Measurements from ENCODE around the gene C1QL1.

Gene C1QL1

DNA sequence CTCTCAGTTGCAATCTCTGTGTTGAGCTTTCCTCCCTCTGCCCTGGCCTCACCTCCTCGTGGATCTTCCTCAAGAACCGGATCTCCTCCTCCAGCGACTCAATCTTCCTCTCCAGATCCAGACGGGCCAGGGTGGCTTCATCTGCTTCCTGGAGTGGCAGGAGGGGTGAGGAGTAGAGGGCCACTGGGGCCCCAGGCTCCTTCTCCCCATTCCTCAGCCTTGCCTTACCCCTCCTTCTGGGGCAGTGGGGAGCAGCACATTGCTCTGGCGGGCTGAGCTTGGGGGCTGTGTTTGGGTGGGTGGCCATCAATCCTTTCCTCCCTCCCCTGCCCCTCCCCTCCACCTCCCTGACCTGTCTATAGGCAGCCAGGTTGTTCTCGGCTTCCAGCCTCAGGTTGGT is 54.4 kb downstream of the C1QL1 start:
- in situ Hi-C loops (cut with MboI; ENCODE audit: low pct_unique_long_range_greater_than_20kb, low sequenced_read_pairs, unreplicated experiment) = no loop called here
- TF ChIP-seq, protein P1, sequence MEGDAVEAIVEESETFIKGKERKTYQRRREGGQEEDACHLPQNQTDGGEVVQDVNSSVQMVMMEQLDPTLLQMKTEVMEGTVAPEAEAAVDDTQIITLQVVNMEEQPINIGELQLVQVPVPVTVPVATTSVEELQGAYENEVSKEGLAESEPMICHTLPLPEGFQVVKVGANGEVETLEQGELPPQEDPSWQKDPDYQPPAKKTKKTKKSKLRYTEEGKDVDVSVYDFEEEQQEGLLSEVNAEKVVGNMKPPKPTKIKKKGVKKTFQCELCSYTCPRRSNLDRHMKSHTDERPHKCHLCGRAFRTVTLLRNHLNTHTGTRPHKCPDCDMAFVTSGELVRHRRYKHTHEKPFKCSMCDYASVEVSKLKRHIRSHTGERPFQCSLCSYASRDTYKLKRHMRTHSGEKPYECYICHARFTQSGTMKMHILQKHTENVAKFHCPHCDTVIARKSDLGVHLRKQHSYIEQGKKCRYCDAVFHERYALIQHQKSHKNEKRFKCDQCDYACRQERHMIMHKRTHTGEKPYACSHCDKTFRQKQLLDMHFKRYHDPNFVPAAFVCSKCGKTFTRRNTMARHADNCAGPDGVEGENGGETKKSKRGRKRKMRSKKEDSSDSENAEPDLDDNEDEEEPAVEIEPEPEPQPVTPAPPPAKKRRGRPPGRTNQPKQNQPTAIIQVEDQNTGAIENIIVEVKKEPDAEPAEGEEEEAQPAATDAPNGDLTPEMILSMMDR (IDR thresholded peaks at IDR 0.05; ENCODE audit: extremely low read depth, insufficient read depth, missing control alignments) = no peak
- DNase-seq (ENCODE audit: low spot score) = no peak

DNA sequence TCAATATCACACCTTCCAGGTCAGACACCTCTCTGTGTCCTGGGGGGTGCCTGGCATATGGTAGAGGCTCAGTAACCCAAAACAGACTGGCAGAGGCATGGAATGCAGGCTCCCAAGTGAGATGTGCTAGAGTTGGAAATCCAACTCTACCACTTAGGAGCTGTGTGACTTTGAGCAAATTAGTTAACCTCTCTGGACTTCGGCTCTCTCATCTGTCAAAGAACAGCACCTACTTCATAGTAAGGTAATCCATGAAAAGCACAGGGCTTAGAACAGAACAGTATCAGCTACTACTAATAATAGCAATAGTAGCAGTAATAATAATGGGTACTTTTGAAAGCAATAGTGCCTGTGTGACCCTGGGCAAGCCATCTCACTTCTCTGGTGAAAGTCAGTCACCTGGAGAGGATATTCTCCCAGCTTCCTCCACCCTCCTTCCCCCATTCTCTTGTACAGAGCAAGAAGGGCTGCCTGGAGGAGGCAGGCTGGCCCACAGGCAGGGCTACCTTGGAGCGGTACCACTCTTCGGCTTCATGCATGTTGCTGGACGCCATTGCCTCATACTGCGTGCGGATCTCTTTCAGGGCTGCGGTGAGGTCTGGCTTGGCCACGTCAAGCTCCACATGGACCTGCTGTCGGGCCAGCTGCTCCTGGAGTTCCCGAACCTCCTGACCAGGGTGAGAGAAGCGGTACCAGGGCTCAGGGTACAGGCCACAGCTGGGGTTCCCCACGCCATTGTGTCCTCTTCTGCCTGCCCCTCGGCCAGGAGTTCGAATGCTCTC is 55.1 kb downstream of the C1QL1 start:
- in situ Hi-C loops (cut with MboI; ENCODE audit: low pct_unique_long_range_greater_than_20kb, low sequenced_read_pairs, unreplicated experiment) = no loop called here
- DNase-seq (ENCODE audit: low spot score) = peak; percentile 24
- TF ChIP-seq, protein P1 (IDR thresholded peaks at IDR 0.05; ENCODE audit: extremely low read depth, insufficient read depth, missing control alignments) = no peak

DNA sequence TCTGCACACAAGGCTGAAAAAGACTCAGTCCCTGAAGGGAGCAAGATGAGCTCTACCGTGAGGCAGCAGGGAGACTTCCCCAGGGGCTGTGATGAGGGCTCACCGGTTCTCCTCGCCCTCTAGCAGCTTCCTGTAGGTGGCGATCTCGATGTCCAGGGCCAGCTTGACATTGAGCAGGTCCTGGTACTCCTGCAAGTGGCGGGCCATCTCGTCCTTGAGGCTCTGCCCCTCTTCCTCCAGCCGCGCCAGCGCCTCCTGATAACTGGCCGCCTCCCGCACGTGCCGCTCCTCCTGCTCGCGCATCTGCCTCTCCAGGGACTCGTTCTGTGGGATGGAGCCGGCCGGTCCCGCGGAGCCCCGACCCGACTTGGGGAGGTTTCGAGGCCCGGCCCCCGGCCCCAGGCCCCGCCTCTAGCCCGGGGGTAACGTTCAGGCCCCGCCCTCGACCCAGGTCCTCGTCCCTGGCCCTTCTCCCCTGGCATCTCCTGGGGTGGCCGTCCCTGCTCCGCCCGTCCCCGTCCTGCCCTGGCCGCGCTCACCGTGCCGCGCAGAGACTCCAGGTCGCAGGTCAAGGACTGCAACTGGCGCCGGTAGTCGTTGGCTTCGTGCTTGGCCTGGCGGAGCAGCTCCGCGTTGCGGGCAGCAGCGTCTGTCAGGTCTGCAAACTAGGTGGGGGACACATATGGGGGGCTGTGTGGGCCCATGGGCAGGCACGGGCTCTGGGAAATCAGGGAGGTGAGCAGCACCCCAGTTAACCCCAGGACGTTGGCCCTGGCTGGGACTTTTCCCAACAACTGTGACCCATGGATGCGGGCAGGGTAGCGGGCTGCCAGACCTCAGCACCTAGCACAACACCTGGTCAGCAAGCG is 56.7 kb downstream of the C1QL1 start:
- in situ Hi-C loops (cut with MboI; ENCODE audit: low pct_unique_long_range_greater_than_20kb, low sequenced_read_pairs, unreplicated experiment) = no loop called here
- DNase-seq (ENCODE audit: low spot score) = peak; percentile 70
- TF ChIP-seq, protein P1 (IDR thresholded peaks at IDR 0.05; ENCODE audit: extremely low read depth, insufficient read depth, missing control alignments) = peak; percentile 57

DNA sequence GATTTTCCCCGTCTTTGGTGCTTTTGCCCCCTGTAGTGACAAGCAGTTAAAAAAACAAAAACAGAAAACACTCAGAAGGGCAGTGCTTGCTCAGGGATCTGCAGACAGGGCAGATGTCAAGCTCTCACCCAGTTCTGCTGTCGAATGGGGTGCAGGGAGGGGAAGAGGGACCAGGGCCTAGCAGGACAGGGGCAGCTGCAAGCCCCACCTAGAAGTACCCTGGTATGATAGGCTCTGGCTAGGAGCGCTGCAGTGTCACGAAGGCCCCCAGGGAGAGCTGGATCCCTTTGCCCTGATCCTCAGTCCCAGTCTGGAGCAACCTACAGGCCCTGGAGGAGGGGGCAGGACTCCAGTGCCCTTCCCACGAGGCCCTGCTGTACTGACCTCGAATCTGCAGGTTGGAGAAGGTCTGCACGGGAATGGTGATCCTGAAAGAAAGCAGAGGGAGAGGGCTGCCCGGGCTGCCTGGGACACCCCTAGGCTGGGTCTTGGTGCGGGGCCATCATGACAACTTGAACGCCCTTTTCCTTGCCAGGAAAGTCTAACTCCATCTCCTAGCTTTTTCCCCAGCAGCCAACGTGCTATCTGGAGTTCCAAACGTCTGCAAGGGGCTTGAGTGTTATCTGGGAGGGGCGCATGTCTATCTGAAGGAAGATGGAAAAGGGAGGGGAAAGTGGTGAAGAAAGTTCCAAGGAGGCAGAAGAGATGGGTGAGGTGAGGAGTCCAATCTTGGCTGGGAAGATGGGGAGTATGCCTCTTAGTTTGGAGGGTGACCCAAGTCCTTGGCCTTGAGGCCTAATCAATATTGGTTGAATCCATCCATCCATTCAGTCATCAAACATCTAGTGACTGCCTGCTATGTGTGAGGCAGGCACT is 57.6 kb downstream of the C1QL1 start:
- peak; percentile 9 for DNase-seq (ENCODE audit: low spot score)
- TF ChIP-seq, protein P1 (IDR thresholded peaks at IDR 0.05; ENCODE audit: extremely low read depth, insufficient read depth, missing control alignments) = no peak
- in situ Hi-C loops (cut with MboI; ENCODE audit: low pct_unique_long_range_greater_than_20kb, low sequenced_read_pairs, unreplicated experiment) = no loop called here

Data from GM13977 (cell line).